ENCODE data around the gene INCENP. TPM values are rescaled to one million over a fixed set of nuclear protein-coding genes. Genes with fewer than 3 reads are reported as not detected.

Gene INCENP
- total RNA-seq, 6 experiments from 2014 or later = 6.4 to 8.9 (median 7.1) TPM

GRCh38 chr11:62125881-62126280, 2.1 kb downstream of the INCENP start:
- H3K27ac ChIP-seq = no peak overlapping the region
- H3K9me3 ChIP-seq = no peaks in the 10 kb centered on the region
- H3K4me3 ChIP-seq = no peak overlapping the region
- no peaks in the 10 kb centered on the region for H3K27me3 ChIP-seq
- DNase-seq = no peak
- H3K4me1 ChIP-seq = peaks cover 0 to 5% (median 0%) of the 10 kb centered on the region in 4 donors
- no peak for ATAC-seq
- intact Hi-C loops (cut with DNase I) = no loop called here
- TF ChIP-seq CTCF (IDR thresholded peaks at IDR 0.05) = no peak
- no peak for TF ChIP-seq POLR2A (IDR thresholded peaks at IDR 0.05)
- H3K36me3 ChIP-seq = peaks cover 0 to 12% (median 0%) of the 10 kb centered on the region in 4 donors
- 63% methylated on average over 3 of the region's 3 CpGs for whole genome bisulfite sequencing (ENCODE audit: insufficient coverage, low coverage, low lambda C conversion rate, missing lambda C conversion rate)

- H3K36me3 ChIP-seq = peaks cover 0 to 12% (median 0%) of the 10 kb centered on the region in 4 donors
- no peak overlapping the region for H3K4me3 ChIP-seq
- DNase-seq (no peak), ATAC-seq (no peak)
- intact Hi-C loops (cut with DNase I) = no loop called here
- no peaks in the 10 kb centered on the region for H3K27me3 ChIP-seq
- H3K9me3 ChIP-seq = no peaks in the 10 kb centered on the region
- no peak overlapping the region for H3K27ac ChIP-seq
- 100% methylated on average over 1 of the region's 1 CpG for WGBS (ENCODE audit: insufficient coverage, low coverage, low lambda C conversion rate, missing lambda C conversion rate)
- H3K4me1 ChIP-seq = peaks cover 0 to 5% (median 0%) of the 10 kb centered on the region in 4 donors
- TF ChIP-seq CTCF (IDR thresholded peaks at IDR 0.05) (no peak), POLR2A (IDR thresholded peaks at IDR 0.05) (no peak)
Observed at GRCh38 chr11:62127426-62127825, 3.6 kb downstream of the INCENP start.

- Histone ChIP-seq H3K27me3 (no peaks in the 10 kb centered on the region), H3K36me3 (peaks cover 0 to 12% (median 0%) of the 10 kb centered on the region in 4 donors), H3K9me3 (no peaks in the 10 kb centered on the region), H3K4me3 (no peak overlapping the region), H3K4me1 (peaks cover 0 to 5% (median 0%) of the 10 kb centered on the region in 4 donors), H3K27ac (no peak overlapping the region)
- 87% methylated on average over 5 of the region's 16 CpGs for whole genome bisulfite sequencing (ENCODE audit: insufficient coverage, low coverage, low lambda C conversion rate, missing lambda C conversion rate)
- DNase-seq (no peak), ATAC-seq (no peak)
- no peak for TF ChIP-seq CTCF (IDR thresholded peaks at IDR 0.05)
- intact Hi-C loops (cut with DNase I) = no loop called here
Observed at GRCh38 chr11:62127941-62128770, 4.3 kb downstream of the INCENP start.

- no peaks in the 10 kb centered on the region for H3K9me3 ChIP-seq
- ATAC-seq = no peak
- H3K4me1 ChIP-seq = peaks cover 0 to 5% (median 0%) of the 10 kb centered on the region in 4 donors
- H3K36me3 ChIP-seq = peaks cover 0 to 12% (median 0%) of the 10 kb centered on the region in 4 donors
- intact Hi-C loops (cut with DNase I) = no loop called here
- no peak for DNase-seq
- TF ChIP-seq CTCF (IDR thresholded peaks at IDR 0.05) (no peak), POLR2A (IDR thresholded peaks at IDR 0.05) (no peak)
- H3K4me3 ChIP-seq = no peak overlapping the region
- H3K27ac ChIP-seq = no peak overlapping the region
- no peaks in the 10 kb centered on the region for H3K27me3 ChIP-seq
- 90% methylated on average over 4 of the region's 7 CpGs for WGBS (ENCODE audit: insufficient coverage, low coverage, low lambda C conversion rate, missing lambda C conversion rate)
Observed at GRCh38 chr11:62128835-62129234, 5.0 kb downstream of the INCENP start.

All from right lobe of liver (tissue), 6 donors.